Duodenal mucosa (tissue), 2 donors: ENCODE measurements around the gene KCNV2.

Experiments
- H3K27ac ChIP-seq: one replicate; pipeline ENCODE4 v1.7.0; 2013; ENCODE audit warnings: low read depth, low read length
- H3K27me3 ChIP-seq, 2 donors: one replicate each; pipeline ENCODE4 v1.7.0; 2013; ENCODE audit warnings: low read length in 2 of 2, control low read depth in 1 of 2; ENCODE audit not compliant: insufficient read depth in 2 of 2, control insufficient read depth in 1 of 2
- H3K36me3 ChIP-seq, 2 donors: one replicate each; pipeline ENCODE4 v1.7.0; 2013; ENCODE audit warnings: low read length in 2 of 2, control low read depth in 1 of 2; ENCODE audit not compliant: insufficient read depth in 2 of 2, control insufficient read depth in 1 of 2
- H3K4me1 ChIP-seq, 2 donors: one replicate each; pipeline ENCODE4 v1.7.0; 2013; ENCODE audit warnings: low read length in 2 of 2, control low read depth in 1 of 2; ENCODE audit not compliant: insufficient read depth in 2 of 2, control insufficient read depth in 1 of 2
- H3K4me3 ChIP-seq, 2 donors: one replicate each; pipeline ENCODE4 v1.7.0; 2013; ENCODE audit warnings: low read length in 2 of 2, low read depth in 1 of 2
- H3K9ac ChIP-seq, 2 donors: one replicate each; pipeline ENCODE4 v1.7.0; 2013; ENCODE audit warnings: low read length in 2 of 2, low read depth in 1 of 2
- H3K9me3 ChIP-seq, 2 donors: one replicate each; pipeline ENCODE4 v1.7.0; 2013; ENCODE audit warnings: low read length in 2 of 2, control low read depth in 1 of 2; ENCODE audit not compliant: control insufficient read depth in 1 of 2

Gene KCNV2

DNA sequence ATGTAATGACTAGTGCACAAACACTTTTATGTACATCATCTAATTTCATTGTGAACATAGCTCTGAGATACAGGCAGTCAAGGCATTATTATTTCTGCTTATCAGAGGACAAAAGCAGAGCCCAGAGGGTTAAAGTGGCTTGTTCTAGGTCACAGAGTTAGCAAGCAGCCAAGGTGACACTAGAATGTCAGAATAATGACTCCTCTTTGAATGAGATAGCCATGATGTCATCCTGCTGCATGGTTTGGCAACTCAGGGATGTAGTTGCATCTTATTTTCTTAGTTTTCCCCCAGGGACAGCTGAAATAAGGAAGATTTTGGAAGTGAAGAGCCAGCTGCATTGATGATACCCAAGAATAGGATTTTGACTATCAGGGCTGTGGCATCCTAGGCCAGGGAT is 54.4 kb downstream of the KCNV2 start:
- Histone ChIP-seq H3K36me3 (peaks cover 7 to 31% of the 10 kb centered on the region in 2 donors), H3K9me3 (peaks cover 5 to 14% of the 10 kb centered on the region in 2 donors), H3K4me1 (peaks cover 4% of the 10 kb centered on the region in 2 donors), H3K4me3 (no peak overlapping the region), H3K27me3 (no peaks in the 10 kb centered on the region), H3K9ac (no peak overlapping the region), H3K27ac (no peak overlapping the region)

DNA sequence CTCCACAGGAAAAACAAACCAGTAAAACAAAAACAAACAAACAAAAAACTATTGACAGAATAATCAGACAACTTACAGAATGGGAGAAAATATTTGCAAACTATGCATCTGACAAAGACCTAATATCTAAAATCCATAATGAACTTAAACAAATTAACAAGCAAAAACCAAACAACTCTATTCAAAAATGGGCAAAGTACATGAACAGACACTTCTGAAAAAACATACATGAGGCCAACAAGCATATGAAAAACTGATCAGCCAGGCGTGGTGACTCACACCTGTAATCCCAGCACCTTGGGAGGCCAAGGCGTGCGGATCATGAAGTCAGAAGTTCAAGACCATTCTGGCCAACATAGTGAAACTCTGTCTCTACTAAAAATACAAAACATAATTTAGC is 60.1 kb downstream of the KCNV2 start:
- H3K4me1 ChIP-seq: no peaks in the 10 kb centered on the region
- H3K36me3 ChIP-seq: peaks cover 7 to 40% of the 10 kb centered on the region in 2 donors
- no peak overlapping the region for H3K4me3 ChIP-seq
- no peaks in the 10 kb centered on the region for H3K27me3 ChIP-seq
- H3K9ac ChIP-seq: no peak overlapping the region
- no peak overlapping the region for H3K27ac ChIP-seq
- peaks cover 12 to 14% of the 10 kb centered on the region in 2 donors for H3K9me3 ChIP-seq

DNA sequence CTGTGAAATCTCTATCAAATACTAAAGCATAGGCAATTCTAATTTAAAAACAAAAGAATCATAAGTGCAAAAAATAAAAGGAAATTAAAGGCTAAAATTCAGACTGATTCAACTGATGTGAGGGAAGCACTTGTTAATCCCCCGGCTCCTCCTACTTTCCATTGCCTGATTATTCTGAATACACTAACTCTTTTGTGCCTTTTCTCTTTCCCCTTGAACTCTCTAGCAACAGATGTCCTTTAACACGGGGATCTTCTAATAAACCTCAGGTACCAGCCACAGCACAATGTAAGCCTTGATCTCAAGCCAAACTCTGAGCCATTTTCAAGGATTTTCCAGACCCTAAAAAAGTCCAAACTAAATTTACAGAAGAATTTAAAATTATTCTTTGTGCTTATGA is 61.5 kb downstream of the KCNV2 start:
- Histone ChIP-seq H3K9ac (no peak overlapping the region), H3K4me3 (no peak overlapping the region), H3K27ac (no peak overlapping the region), H3K9me3 (peaks cover 6 to 7% of the 10 kb centered on the region in 2 donors), H3K36me3 (peaks cover 0 to 30% of the 10 kb centered on the region in 2 donors), H3K27me3 (no peaks in the 10 kb centered on the region), H3K4me1 (no peaks in the 10 kb centered on the region)
